ENCODE data around the gene ERG28.

DNA sequence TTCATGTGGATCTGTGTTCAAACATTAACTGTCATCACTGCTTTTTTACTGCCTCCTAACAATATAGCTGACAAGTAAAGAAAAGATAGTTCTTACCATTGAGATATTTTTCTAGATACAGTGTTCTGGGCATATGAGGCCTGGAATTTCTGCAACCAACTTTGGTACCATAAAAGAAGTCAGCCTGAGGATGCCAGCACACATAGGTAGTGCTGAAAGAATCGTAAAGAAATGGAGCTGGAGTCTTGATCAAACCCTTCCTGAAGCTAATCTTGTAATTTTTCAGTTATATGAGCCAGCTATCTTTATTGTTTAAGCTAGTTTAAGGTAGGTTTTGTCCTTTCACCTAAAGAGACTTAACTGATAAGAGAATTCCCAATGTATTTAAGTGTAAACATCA lies 11.3 kb downstream of the ERG28 start:
- TF ChIP-seq, protein P1, sequence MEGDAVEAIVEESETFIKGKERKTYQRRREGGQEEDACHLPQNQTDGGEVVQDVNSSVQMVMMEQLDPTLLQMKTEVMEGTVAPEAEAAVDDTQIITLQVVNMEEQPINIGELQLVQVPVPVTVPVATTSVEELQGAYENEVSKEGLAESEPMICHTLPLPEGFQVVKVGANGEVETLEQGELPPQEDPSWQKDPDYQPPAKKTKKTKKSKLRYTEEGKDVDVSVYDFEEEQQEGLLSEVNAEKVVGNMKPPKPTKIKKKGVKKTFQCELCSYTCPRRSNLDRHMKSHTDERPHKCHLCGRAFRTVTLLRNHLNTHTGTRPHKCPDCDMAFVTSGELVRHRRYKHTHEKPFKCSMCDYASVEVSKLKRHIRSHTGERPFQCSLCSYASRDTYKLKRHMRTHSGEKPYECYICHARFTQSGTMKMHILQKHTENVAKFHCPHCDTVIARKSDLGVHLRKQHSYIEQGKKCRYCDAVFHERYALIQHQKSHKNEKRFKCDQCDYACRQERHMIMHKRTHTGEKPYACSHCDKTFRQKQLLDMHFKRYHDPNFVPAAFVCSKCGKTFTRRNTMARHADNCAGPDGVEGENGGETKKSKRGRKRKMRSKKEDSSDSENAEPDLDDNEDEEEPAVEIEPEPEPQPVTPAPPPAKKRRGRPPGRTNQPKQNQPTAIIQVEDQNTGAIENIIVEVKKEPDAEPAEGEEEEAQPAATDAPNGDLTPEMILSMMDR (conservative IDR thresholded peaks at IDR 0.05 in 1 of 2, IDR thresholded peaks at IDR 0.05 in 1 of 2; ENCODE audit: low read depth in 1 of 2, low read length in 2 of 2): no peak
- no peak for TF ChIP-seq EZH2 (IDR thresholded peaks at IDR 0.05; ENCODE audit: low read length, missing control alignments)

All from fibroblast of lung (primary cell).